Stimulated activated CD8-positive, alpha-beta memory T cell treated with anti-CD3 and anti-CD28 coated beads, Interleukin-15, amount 100 ng/mL, for 48 hours (primary cell): ENCODE results near the gene LMF1.
"Not testable (repeated sequence)": the region's sequence is repeated elsewhere in the genome, so short reads cannot be mapped to it uniquely, and the experiment has no call there.

Source experiments
- DNase-seq, 2 donors: peaks; one replicate each; pipeline ENCODE4 v3.0.0-alpha.2; 2020; ENCODE audit warnings: low read depth in 2 of 2

LMF1 gene

GRCh38 chr16:831571-832413, 139.0 kb downstream of the LMF1 start:
- DNase-seq, result no peak

- DNase-seq, result no peak
Observed at GRCh38 chr16:830871-831570, 139.8 kb downstream of the LMF1 start.

- no peak for DNase-seq
Observed at GRCh38 chr16:830107-830870, 140.5 kb downstream of the LMF1 start.

- no peak for DNase-seq
Observed at GRCh38 chr16:828891-829290, 141.9 kb downstream of the LMF1 start.

- DNase-seq, result no peak
Observed at GRCh38 chr16:827513-827912, 143.3 kb downstream of the LMF1 start.

GRCh38 chr16:825341-826061, 145.3 kb downstream of the LMF1 start:
- no peak for DNase-seq

GRCh38 chr16:824601-825000, 146.2 kb downstream of the LMF1 start:
- no peak for DNase-seq

GRCh38 chr16:824194-824593, 146.6 kb downstream of the LMF1 start:
- no peak for DNase-seq

GRCh38 chr16:822909-823297, 147.9 kb downstream of the LMF1 start:
- DNase-seq, result no peak

- DNase-seq, result no peak
Observed at GRCh38 chr16:822174-822908, 148.4 kb downstream of the LMF1 start.

GRCh38 chr16:821751-822150, 149.0 kb downstream of the LMF1 start:
- DNase-seq, result no peak

GRCh38 chr16:820748-821147, 150.0 kb downstream of the LMF1 start:
- no peak for DNase-seq

- DNase-seq, result not testable (repeated sequence)
Observed at GRCh38 chr16:820044-820408, 150.8 kb downstream of the LMF1 start.

- no peak for DNase-seq
Observed at GRCh38 chr16:819336-820043, 151.3 kb downstream of the LMF1 start.

- no peak for DNase-seq
Observed at GRCh38 chr16:818592-818991, 152.2 kb downstream of the LMF1 start.

GRCh38 chr16:818132-818531, 152.7 kb downstream of the LMF1 start:
- DNase-seq, result no peak

GRCh38 chr16:817001-817906, 153.5 kb downstream of the LMF1 start:
- no peak for DNase-seq

GRCh38 chr16:815861-816260, 154.9 kb downstream of the LMF1 start:
- DNase-seq, result no peak

GRCh38 chr16:814974-815373, 155.8 kb downstream of the LMF1 start:
- no peak for DNase-seq
